Panc1 (cell line): ENCODE measurements around the gene PTGDS. TPM values are rescaled to one million over a fixed set of nuclear protein-coding genes. Genes with fewer than 3 reads are reported as not detected.

Source experiments
- ATAC-seq: fragments of 200-7000 bp; cut with Tn5 transposase; 2 replicates; pipeline ENCODE4 v1.9.1; 2020; ENCODE audit warnings: mild to moderate bottlenecking, moderate library complexity
- BruUV-seq: library from RNA; stranded (reverse); fragments of 400-500 nt; replicated peaks from 2 replicates; lab custom pipeline; 2021; lab: Mats Ljungman, UMichigan
- CTCF ChIA-PET: fragments of 300-600 bp; sonication (Branson Sonifier 250); formaldehyde crosslinking; loops from one replicate; lab custom pipeline; 2022; ENCODE audit warnings: antibody characterized with exemption; lab: Charles Lee
- POLR2A ChIA-PET: fragments of 300-600 bp; sonication (Branson Sonifier 250); formaldehyde crosslinking; loops from one replicate; lab custom pipeline; 2022; ENCODE audit warnings: antibody characterized with exemption; lab: Charles Lee
- DNase-seq: peaks from one replicate; pipeline ENCODE4 v3.0.0-alpha.2; 2010; ENCODE audit warnings: low read depth, low spot score
- H3K27ac ChIP-seq: 2 replicates; pipeline ENCODE4 v1.5.1; 2011; ENCODE audit warnings: mild to moderate bottlenecking, low read length, inconsistent platforms
- H3K27me3 ChIP-seq: fragments of 200-500 bp; sonication (Bioruptor generic); 2 replicates; pipeline ENCODE4 v1.6.0; 2014; ENCODE audit warnings: low read length, inconsistent platforms; ENCODE audit not compliant: control insufficient read depth, insufficient read depth
- H3K36me3 ChIP-seq: fragments of 200-500 bp; sonication (Bioruptor generic); 2 replicates; pipeline ENCODE4 v1.5.1; 2014; ENCODE audit warnings: inconsistent platforms, mild to moderate bottlenecking, low read length, moderate library complexity; ENCODE audit not compliant: control insufficient read depth, insufficient read depth
- H3K4me1 ChIP-seq: 2 replicates; pipeline ENCODE4 v1.5.1; 2011; ENCODE audit warnings: inconsistent platforms, mild to moderate bottlenecking, low read length, moderate library complexity; ENCODE audit not compliant: control insufficient read depth, insufficient read depth
- H3K4me3 ChIP-seq, 2 experiments: 2 replicates each; pipeline ENCODE4 v1.5.1; 2011 to 2012; ENCODE audit warnings: low read depth in 2 of 2, low read length in 2 of 2, mild to moderate bottlenecking in 2 of 2, inconsistent platforms in 1 of 2, moderate library complexity in 1 of 2
- H3K9me3 ChIP-seq: fragments of 200-500 bp; sonication (Bioruptor generic); 2 replicates; pipeline ENCODE4 v1.5.1; 2014; ENCODE audit warnings: low read depth, mild to moderate bottlenecking, inconsistent platforms, low read length, moderate library complexity; ENCODE audit not compliant: control insufficient read depth, insufficient read depth
- POLR2AphosphoS5 ChIP-seq: IDR thresholded peaks from 2 replicates; pipeline ENCODE4 v1.6.1; 2012; ENCODE audit warnings: mild to moderate bottlenecking, low read depth, low read length, moderate library complexity
- SIN3A ChIP-seq: IDR thresholded peaks from 2 replicates; pipeline ENCODE4 v1.6.1; 2012; ENCODE audit warnings: low read depth, mild to moderate bottlenecking, low read length, moderate library complexity, borderline replicate concordance; ENCODE audit not compliant: insufficient read depth
- TCF7L2 ChIP-seq: IDR thresholded peaks from 2 replicates; pipeline ENCODE4 v1.6.1; 2011; ENCODE audit warnings: mild to moderate bottlenecking, low read depth, low read length, inconsistent platforms
- in situ Hi-C: cut with HindIII; loops from 2 replicates; pipeline ENCODE4 v1.10.0; 2016; ENCODE audit warnings: low sequenced_read_pairs, low pct_unique_long_range_greater_than_20kb
- intact Hi-C: fragments of 100-400 bp; cut with micrococcal nuclease; formaldehyde crosslinking; loops from one replicate; pipeline ENCODE4 v1.10.0; 2022; ENCODE audit not compliant: unreplicated experiment
- total RNA-seq: library from RNA; stranded (reverse); gene quantifications from one replicate; pipeline ENCODE4 v1.2.1, GENCODE V29; 2021; ENCODE audit not compliant: unreplicated experiment
- TF ChIP-seq, protein P1 (sequence below): fragments of 450-650 bp; IDR thresholded peaks from 2 replicates; pipeline ENCODE4 v1.5.1; 2017; ENCODE audit warnings: mild to moderate bottlenecking
- TF ChIP-seq, protein P2 (sequence below), 2 experiments: IDR thresholded peaks; 2 replicates each; pipeline ENCODE4 v1.6.1; 2011 to 2012; ENCODE audit warnings: low read depth in 2 of 2, control low read depth in 1 of 2, low read length in 1 of 2, mild to moderate bottlenecking in 1 of 2, moderate library complexity in 1 of 2; ENCODE audit not compliant: insufficient read depth in 1 of 2

PTGDS gene
- total RNA-seq, 1 experiment from 2014 or later: 13.7 TPM

DNA sequence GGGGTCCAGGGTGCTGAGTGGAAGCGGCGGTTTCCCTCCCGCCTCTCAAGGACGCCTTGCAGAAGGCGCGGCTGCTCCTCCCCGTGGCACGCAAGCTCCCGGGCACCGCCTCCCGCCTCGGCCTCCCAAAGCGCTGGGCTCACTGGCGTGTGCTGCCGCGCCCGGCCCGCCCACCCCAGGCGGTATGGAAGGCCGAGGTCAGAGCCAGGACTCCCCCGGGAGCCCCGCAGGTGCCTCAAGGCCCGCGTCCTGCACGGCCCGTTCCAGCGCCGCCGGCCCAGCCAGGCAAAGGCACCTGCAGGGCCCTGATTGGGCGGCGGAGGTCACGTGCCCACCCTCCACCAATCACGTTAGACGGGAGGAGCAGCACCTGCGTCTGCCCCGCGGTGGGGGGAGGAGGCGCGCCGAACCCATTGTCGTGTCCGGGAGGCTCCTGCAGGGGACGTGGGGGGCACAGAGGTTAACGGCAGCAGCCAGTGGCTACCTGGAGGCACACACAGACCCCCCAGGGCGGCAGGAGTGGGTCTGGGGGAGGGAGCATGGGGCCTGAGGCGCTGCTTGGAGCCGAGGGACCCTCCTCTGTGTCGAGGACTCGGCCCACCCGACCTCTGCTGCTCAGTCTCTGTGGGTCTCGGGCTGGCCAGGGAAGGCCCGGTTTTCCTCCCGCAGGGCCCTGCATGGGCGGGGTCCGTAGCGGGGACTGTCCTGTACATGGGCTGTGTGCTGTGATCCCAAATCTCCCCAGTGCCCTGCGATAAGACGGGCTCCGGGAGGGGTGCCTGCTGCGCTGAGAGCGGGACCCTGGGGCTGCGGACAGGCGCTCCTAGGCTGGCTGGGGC, 27.3 kb upstream of the PTGDS start:
- in situ Hi-C loops: no loop called here
- H3K4me1 ChIP-seq: peaks cover 30% of the 10 kb centered on the region
- BruUV-seq: no TSS peak
- no peaks in the 10 kb centered on the region for H3K9me3 ChIP-seq
- H3K27ac ChIP-seq: peak overlapping the region; percentile 87
- peak overlapping the region; percentile 48 to 63 for H3K4me3 ChIP-seq
- peak; percentile 87 for ATAC-seq
- no peaks in the 10 kb centered on the region; the same call in 1 of the 2 replicates for H3K36me3 ChIP-seq
- intact Hi-C loops: loop anchor here (10.0 kb wide), 1 partner anchor 85 kb away; the partner anchor contains the start of gene FUT7
- POLR2A ChIA-PET: no interaction called here
- no peaks in the 10 kb centered on the region for H3K27me3 ChIP-seq
- DNase-seq: peak; percentile 46
- CTCF ChIA-PET: interaction anchor here (0.6 kb wide), 1 partner anchor 26 kb away, joined by 10 read pairs; no protein-coding TSS in a partner anchor
- no peak for TF ChIP-seq TCF7L2
- TF ChIP-seq SIN3A: peak; percentile 10; the same call in 1 of the 2 replicates
- TF ChIP-seq, protein P1, sequence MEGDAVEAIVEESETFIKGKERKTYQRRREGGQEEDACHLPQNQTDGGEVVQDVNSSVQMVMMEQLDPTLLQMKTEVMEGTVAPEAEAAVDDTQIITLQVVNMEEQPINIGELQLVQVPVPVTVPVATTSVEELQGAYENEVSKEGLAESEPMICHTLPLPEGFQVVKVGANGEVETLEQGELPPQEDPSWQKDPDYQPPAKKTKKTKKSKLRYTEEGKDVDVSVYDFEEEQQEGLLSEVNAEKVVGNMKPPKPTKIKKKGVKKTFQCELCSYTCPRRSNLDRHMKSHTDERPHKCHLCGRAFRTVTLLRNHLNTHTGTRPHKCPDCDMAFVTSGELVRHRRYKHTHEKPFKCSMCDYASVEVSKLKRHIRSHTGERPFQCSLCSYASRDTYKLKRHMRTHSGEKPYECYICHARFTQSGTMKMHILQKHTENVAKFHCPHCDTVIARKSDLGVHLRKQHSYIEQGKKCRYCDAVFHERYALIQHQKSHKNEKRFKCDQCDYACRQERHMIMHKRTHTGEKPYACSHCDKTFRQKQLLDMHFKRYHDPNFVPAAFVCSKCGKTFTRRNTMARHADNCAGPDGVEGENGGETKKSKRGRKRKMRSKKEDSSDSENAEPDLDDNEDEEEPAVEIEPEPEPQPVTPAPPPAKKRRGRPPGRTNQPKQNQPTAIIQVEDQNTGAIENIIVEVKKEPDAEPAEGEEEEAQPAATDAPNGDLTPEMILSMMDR: no peak
- TF ChIP-seq POLR2AphosphoS5: peak; percentile 61
- TF ChIP-seq, protein P2, sequence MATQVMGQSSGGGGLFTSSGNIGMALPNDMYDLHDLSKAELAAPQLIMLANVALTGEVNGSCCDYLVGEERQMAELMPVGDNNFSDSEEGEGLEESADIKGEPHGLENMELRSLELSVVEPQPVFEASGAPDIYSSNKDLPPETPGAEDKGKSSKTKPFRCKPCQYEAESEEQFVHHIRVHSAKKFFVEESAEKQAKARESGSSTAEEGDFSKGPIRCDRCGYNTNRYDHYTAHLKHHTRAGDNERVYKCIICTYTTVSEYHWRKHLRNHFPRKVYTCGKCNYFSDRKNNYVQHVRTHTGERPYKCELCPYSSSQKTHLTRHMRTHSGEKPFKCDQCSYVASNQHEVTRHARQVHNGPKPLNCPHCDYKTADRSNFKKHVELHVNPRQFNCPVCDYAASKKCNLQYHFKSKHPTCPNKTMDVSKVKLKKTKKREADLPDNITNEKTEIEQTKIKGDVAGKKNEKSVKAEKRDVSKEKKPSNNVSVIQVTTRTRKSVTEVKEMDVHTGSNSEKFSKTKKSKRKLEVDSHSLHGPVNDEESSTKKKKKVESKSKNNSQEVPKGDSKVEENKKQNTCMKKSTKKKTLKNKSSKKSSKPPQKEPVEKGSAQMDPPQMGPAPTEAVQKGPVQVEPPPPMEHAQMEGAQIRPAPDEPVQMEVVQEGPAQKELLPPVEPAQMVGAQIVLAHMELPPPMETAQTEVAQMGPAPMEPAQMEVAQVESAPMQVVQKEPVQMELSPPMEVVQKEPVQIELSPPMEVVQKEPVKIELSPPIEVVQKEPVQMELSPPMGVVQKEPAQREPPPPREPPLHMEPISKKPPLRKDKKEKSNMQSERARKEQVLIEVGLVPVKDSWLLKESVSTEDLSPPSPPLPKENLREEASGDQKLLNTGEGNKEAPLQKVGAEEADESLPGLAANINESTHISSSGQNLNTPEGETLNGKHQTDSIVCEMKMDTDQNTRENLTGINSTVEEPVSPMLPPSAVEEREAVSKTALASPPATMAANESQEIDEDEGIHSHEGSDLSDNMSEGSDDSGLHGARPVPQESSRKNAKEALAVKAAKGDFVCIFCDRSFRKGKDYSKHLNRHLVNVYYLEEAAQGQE (IDR thresholded peaks at IDR 0.05; ENCODE audit: insufficient read depth in 1 of 2, low read depth in 2 of 2, low read length in 1 of 2): no peak

DNA sequence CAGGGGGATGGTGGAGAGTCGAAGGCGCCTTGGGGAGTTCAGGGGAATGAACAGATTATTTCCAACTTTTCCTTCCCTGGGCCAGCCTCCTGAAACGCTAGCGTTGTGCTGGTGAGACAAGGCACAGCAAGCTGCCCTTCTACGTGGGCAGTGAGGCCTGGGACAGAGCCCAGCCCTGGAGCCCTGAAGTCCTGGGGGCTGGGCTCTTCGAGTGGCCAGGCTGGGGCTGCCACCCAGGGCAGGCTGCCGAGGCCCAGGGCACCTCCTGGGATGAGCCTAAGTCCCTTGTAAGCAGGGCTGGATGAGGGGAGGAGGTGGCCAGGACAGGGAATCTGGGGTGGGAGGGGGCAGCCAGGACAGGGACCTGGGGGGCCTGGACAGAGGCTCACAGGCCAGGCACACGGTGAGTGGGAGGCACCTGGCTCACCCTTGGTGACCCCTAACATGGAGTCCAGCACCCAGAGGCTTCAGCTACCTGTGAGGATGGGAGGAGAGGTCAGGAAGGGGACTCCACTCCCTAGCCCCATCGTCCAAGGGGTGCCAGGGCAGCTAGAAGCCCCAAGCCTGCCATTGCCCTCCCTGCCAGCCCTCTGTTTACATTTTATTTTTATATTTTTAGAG, 26.5 kb upstream of the PTGDS start:
- peaks cover 25% of the 10 kb centered on the region for H3K4me1 ChIP-seq
- intact Hi-C loops: no loop called here
- TF ChIP-seq, protein P2 (IDR thresholded peaks at IDR 0.05; ENCODE audit: insufficient read depth in 1 of 2, low read depth in 2 of 2, low read length in 1 of 2): no peak
- TF ChIP-seq, protein P1: no peak
- TF ChIP-seq POLR2AphosphoS5 (no peak), TCF7L2 (no peak), SIN3A (no peak)
- H3K36me3 ChIP-seq: no peaks in the 10 kb centered on the region; the same call in 1 of the 2 replicates
- CTCF ChIA-PET: interaction anchor here (0.6 kb wide), 1 partner anchor 14 kb away, joined by 6 read pairs; no protein-coding TSS in a partner anchor
- BruUV-seq: no TSS peak
- POLR2A ChIA-PET: interaction anchor here (0.5 kb wide), 1 partner anchor 111 kb away, joined by 4 read pairs; no protein-coding TSS in a partner anchor
- H3K27ac ChIP-seq: peak overlapping the region; percentile 87
- peak; percentile 17 for ATAC-seq
- no peaks in the 10 kb centered on the region for H3K27me3 ChIP-seq
- peak overlapping the region; percentile 48 to 63 for H3K4me3 ChIP-seq
- no peaks in the 10 kb centered on the region for H3K9me3 ChIP-seq
- no peak for DNase-seq
- in situ Hi-C loops: no loop called here
